GM18508 (cell line): ENCODE measurements around the gene GABRE.
"Not testable (repeated sequence)": the region's sequence is repeated elsewhere in the genome, so short reads cannot be mapped to it uniquely, and the experiment has no call there.

Experiments used
- ATAC-seq: cut with Tn5 transposase; IDR thresholded peaks from one replicate; pipeline ENCODE4 v1.9.1; 2021; ENCODE audit warnings: moderate number of reproducible peaks; ENCODE audit not compliant: insufficient read depth, unreplicated experiment

The GABRE gene

GRCh38 chrX:151970661-151971060 lies 3.8 kb downstream of the GABRE start:
- no peak for ATAC-seq

- no peak for ATAC-seq
Observed at GRCh38 chrX:151970027-151970426, 4.4 kb downstream of the GABRE start.

GRCh38 chrX:151966236-151966635 lies 8.2 kb downstream of the GABRE start:
- ATAC-seq, result no peak

- ATAC-seq, result no peak
Observed at GRCh38 chrX:151962034-151962433, 12.4 kb downstream of the GABRE start.

GRCh38 chrX:151958101-151958500 lies 16.4 kb downstream of the GABRE start:
- ATAC-seq, result no peak

GRCh38 chrX:151954730-151955129 lies 19.7 kb downstream of the GABRE start:
- no peak for ATAC-seq

- ATAC-seq, result no peak
Observed at GRCh38 chrX:151938172-151938571, 36.3 kb downstream of the GABRE start.

- no peak for ATAC-seq
Observed at GRCh38 chrX:151935358-151935757, 39.1 kb downstream of the GABRE start.

GRCh38 chrX:151929126-151929525 lies 45.4 kb downstream of the GABRE start:
- no peak for ATAC-seq

GRCh38 chrX:151923648-151924047 lies 50.8 kb downstream of the GABRE start:
- no peak for ATAC-seq

- no peak for ATAC-seq
Observed at GRCh38 chrX:151922692-151923091, 51.8 kb downstream of the GABRE start.

- no peak for ATAC-seq
Observed at GRCh38 chrX:151921866-151922265, 52.6 kb downstream of the GABRE start.

GRCh38 chrX:151921292-151921691 lies 53.2 kb downstream of the GABRE start:
- ATAC-seq, result no peak

GRCh38 chrX:151920530-151920929 lies 53.9 kb downstream of the GABRE start:
- no peak for ATAC-seq

GRCh38 chrX:151920101-151920500 lies 54.4 kb downstream of the GABRE start:
- ATAC-seq, result no peak

GRCh38 chrX:151919610-151920009 lies 54.9 kb downstream of the GABRE start:
- no peak for ATAC-seq

GRCh38 chrX:151918736-151919135 lies 55.7 kb downstream of the GABRE start:
- not testable (repeated sequence) for ATAC-seq

- no peak for ATAC-seq
Observed at GRCh38 chrX:151912780-151913179, 61.7 kb downstream of the GABRE start, which contains the start of gene MAGEA4. Gene MAGEA4, plus strand, starts transcription at chrX:151912889. Its CDS starts 10,776 bp downstream, at chrX:151923665.

GRCh38 chrX:151912221-151912620 lies 62.3 kb downstream of the GABRE start:
- no peak for ATAC-seq

- ATAC-seq, result no peak
Observed at GRCh38 chrX:151904989-151905388, 69.5 kb downstream of the GABRE start.
